SK-N-MC (cell line): ENCODE data around the gene SHC3.

ENCODE experiments used
- EZH2 ChIP-seq: fragments of 200-600 bp; sonication (generic); IDR thresholded peaks from one replicate; pipeline ENCODE4 v1.6.1; 2017; ENCODE audit warnings: antibody characterized with exemption
- FOXP2 ChIP-seq: optimal IDR thresholded peaks from 2 replicates; pipeline ENCODE3; 2011; ENCODE audit warnings: mild to moderate bottlenecking, moderate library complexity; ENCODE audit not compliant: insufficient read depth; ENCODE audit errors: extremely low read length, control extremely low read depth
- POLR2AphosphoS5 ChIP-seq: IDR thresholded peaks from 2 replicates; pipeline ENCODE4 v1.6.1; 2012; ENCODE audit warnings: mild to moderate bottlenecking, low read depth, low read length, borderline replicate concordance

DNA sequence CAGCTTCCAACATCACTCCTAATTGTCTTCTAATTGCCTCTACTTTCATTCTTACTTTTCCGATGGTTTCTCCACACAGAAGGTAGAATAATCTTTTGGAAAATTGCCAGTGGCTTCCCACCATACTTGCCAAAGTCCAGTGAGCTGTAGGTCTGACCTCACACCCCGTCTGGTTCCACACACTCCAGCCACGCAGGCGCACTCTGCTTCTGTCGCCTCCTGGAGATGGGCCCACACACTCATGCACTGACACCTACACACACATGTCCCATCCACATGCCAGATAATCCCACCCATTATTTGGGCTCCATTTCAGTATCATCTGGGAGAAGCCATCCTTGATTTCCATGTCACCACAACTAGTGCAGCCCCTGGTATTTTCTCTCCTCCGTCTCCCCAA, 12.7 kb downstream of the SHC3 start:
- no peak for TF ChIP-seq EZH2
- TF ChIP-seq POLR2AphosphoS5 = no peak
- no peak for TF ChIP-seq FOXP2
